ENCODE data around the gene GUCY2C.
A peak's percentile ranks its signal among the peaks of the same experiment; 100 is the strongest.

The GUCY2C gene

GRCh38 chr12:14618983-14619382 is 77.4 kb downstream of the GUCY2C start:
- H3K4me3 ChIP-seq (ENCODE audit: low read depth, low read length): no peak overlapping the region
- TF ChIP-seq CTCF (IDR thresholded peaks at IDR 0.05; ENCODE audit: insufficient read depth, low read depth, low read length, missing control alignments): peak; percentile 1
- no peak for DNase-seq (ENCODE audit: low read depth)

- peak; percentile 83 for DNase-seq (ENCODE audit: low read depth)
- H3K4me3 ChIP-seq (ENCODE audit: low read depth, low read length): no peak overlapping the region
These were observed 81.7 kb downstream of the GUCY2C start for GRCh38 chr12:14614704-14615121.

GRCh38 chr12:14613718-14614117 is 82.7 kb downstream of the GUCY2C start:
- H3K4me3 ChIP-seq (ENCODE audit: low read depth, low read length): no peak overlapping the region
- no peak for TF ChIP-seq CTCF (IDR thresholded peaks at IDR 0.05; ENCODE audit: insufficient read depth, low read depth, low read length, missing control alignments)
- peak; percentile 94 for DNase-seq (ENCODE audit: low read depth)

More at GRCh38 chr12:14614704-14615121, 81.7 kb downstream of the GUCY2C start:
- TF ChIP-seq CTCF (IDR thresholded peaks at IDR 0.05; ENCODE audit: insufficient read depth, low read depth, low read length, missing control alignments): no peak

- no peak for DNase-seq (ENCODE audit: low read depth)
- TF ChIP-seq CTCF (IDR thresholded peaks at IDR 0.05; ENCODE audit: insufficient read depth, low read depth, low read length, missing control alignments): no peak
- H3K4me3 ChIP-seq (ENCODE audit: low read depth, low read length): no peak overlapping the region
These were observed 83.4 kb downstream of the GUCY2C start for GRCh38 chr12:14612898-14613445.

- DNase-seq (ENCODE audit: low read depth): no peak
- no peak for TF ChIP-seq CTCF (IDR thresholded peaks at IDR 0.05; ENCODE audit: insufficient read depth, low read depth, low read length, missing control alignments)
- H3K4me3 ChIP-seq (ENCODE audit: low read depth, low read length): no peak overlapping the region
These were observed 84.1 kb downstream of the GUCY2C start for GRCh38 chr12:14612250-14612649.

- no peak for TF ChIP-seq CTCF (IDR thresholded peaks at IDR 0.05; ENCODE audit: insufficient read depth, low read depth, low read length, missing control alignments)
- DNase-seq (ENCODE audit: low read depth): no peak
- no peak overlapping the region for H3K4me3 ChIP-seq (ENCODE audit: low read depth, low read length)
These were observed 84.7 kb downstream of the GUCY2C start for GRCh38 chr12:14611640-14612203.

- no peak for DNase-seq (ENCODE audit: low read depth)
- H3K4me3 ChIP-seq (ENCODE audit: low read depth, low read length): no peak overlapping the region
- TF ChIP-seq CTCF (IDR thresholded peaks at IDR 0.05; ENCODE audit: insufficient read depth, low read depth, low read length, missing control alignments): no peak
These were observed 88.8 kb downstream of the GUCY2C start for GRCh38 chr12:14607568-14607967.
